Ovary (tissue), 9 donors: ENCODE results near the gene SAE1. TPM values are rescaled to one million over a fixed set of nuclear protein-coding genes. Genes with fewer than 3 reads are reported as not detected.

Experiments
- DNase-seq, 5 donors: peaks; one replicate each; pipeline ENCODE4 v3.0.0-alpha.2; 2019 to 2020
- H3K27ac ChIP-seq, 2 donors: fragments of 200-600 bp; one replicate each; pipeline versions ENCODE4 v1.5.1 to v1.8.0; 2019 to 2022
- H3K27me3 ChIP-seq: fragments of 200-600 bp; one replicate; pipeline ENCODE4 v1.8.0; 2022
- H3K36me3 ChIP-seq: fragments of 200-600 bp; sonication (generic); one replicate; pipeline ENCODE4 v1.5.1; 2019
- H3K4me1 ChIP-seq: one replicate; pipeline ENCODE4 v1.8.1; 2013; ENCODE audit warnings: mild to moderate bottlenecking, moderate library complexity; ENCODE audit not compliant: insufficient read depth
- H3K4me3 ChIP-seq: fragments of 200-600 bp; sonication (generic); one replicate; pipeline ENCODE4 v1.5.1; 2017
- H3K9me3 ChIP-seq, 2 donors: fragments of 200-600 bp in 1 of 2; sonication (generic) in 1 of 2; one replicate each; pipeline versions ENCODE4 v1.5.1 to v1.8.1; 2013 to 2019; ENCODE audit warnings: mild to moderate bottlenecking in 1 of 2, moderate library complexity in 1 of 2
- EP300 ChIP-seq: sonication (generic); formaldehyde crosslinking; IDR thresholded peaks from one replicate; pipeline ENCODE4 v1.6.1; 2017; ENCODE audit warnings: antibody characterized with exemption
- POLR2A ChIP-seq: fragments of 450-650 bp; IDR thresholded peaks from one replicate; pipeline ENCODE4 v1.6.1; 2017; ENCODE audit warnings: antibody characterized with exemption, mild to moderate bottlenecking, moderate library complexity
- WGBS, 3 donors: extraction: QIAGEN DNeasy Blood & Tissue Kit in 1 of 3; methylation state at CpG; one replicate each; pipeline versions ENCODE4 v1.1.5 to v1.1.7; 2013 to 2017; 5-methylcytosine and 5-hydroxymethylcytosine counted together
- intact Hi-C, 4 donors: fragments of 100-400 bp; cut with DNase I; formaldehyde crosslinking; loops; one replicate each; pipeline versions ENCODE4 v1.11.0 to v1.15.1; 2022 to 2023
- polyA plus RNA-seq, 2 donors: library from polyadenylated mRNA; stranded (reverse); fragments of 200-250 nt in 1 of 2; fragments of 350-450 nt in 1 of 2; fragmentation: Illumina TruSeq in 1 of 2; extraction: RNeasy Lipid Tissue Mini Kit (QIAGEN cat#74804) in 1 of 2; gene quantifications; one replicate each; pipeline ENCODE4 v1.2.3, GENCODE V29; 2013 to 2014
- total RNA-seq, 7 donors: library from RNA; depleted of rRNA in 2 of 7; stranded (reverse); fragments of >200 nt in 2 of 7; fragmentation: NEBNext Ultra II Directional in 3 of 7; extraction: Animal tissue kit (Norgen Biotek cat#: 25700) in 3 of 7; gene quantifications; one replicate each; pipeline versions ENCODE4 v1.1.0 to v1.2.4, GENCODE V29; 2016 to 2023
- TF ChIP-seq, protein P1 (sequence below), 3 donors: fragments of 450-650 bp in 2 of 3; fragments of 200-600 bp in 1 of 3; IDR thresholded peaks; one replicate each; pipeline versions ENCODE4 v1.5.1 to v1.8.0; 2016 to 2022; ENCODE audit warnings: antibody characterized with exemption in 3 of 3, mild to moderate bottlenecking in 1 of 3
- donor health status: DM: no; HTN: no; CAD: no; lungs with moderate emphysema.
- donor health status: DM: no; HTN: no; CAD: no.
- donor health status: Bipolar disorder and iron deficiency.
- donor health status: DM: yes; HTN: yes; CAD: no.
- donor health status: DM: no; HTN: no; CAD: no.
- donor health status: DM: yes; HTN: yes; CAD: no.

Gene SAE1
- total and polyA plus RNA-seq, 9 donors: 25.5 to 138 (median 55.6) TPM

DNA sequence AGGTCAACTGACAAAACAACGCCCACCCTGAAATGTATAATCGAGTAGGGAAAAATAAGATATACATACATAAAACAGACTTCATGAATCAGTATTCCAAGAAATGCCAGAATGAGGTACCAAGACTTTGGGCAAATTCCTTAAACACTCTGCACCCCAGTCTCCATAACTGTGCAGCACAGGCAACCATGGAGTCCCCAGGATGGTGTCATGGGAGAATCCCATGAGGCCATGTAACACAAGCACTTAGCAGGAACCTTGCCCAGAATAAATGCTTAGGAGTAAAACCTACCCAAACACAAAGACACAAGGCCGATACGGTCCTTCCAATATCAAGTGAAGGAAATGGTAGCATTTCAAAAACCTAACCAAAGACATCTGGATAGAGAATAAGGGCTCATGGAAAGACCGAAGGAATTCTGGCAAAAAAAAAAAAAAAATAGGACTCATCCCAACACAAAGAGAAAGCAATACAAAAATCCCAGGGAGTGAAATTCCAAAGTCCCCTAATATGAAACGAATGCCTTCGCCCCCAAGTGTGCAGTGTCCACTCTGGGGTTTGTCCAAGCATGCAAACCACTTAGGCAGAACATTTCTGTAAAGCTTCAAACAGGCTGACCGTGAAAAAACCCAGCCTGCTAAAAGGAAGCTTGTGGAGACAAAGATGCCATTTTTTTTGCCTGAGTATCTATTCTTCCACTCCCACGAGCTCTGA lies 28.1 kb upstream of the SAE1 start:
- no peak for DNase-seq
- H3K4me1 ChIP-seq: peaks cover 2% of the 10 kb centered on the region

DNA sequence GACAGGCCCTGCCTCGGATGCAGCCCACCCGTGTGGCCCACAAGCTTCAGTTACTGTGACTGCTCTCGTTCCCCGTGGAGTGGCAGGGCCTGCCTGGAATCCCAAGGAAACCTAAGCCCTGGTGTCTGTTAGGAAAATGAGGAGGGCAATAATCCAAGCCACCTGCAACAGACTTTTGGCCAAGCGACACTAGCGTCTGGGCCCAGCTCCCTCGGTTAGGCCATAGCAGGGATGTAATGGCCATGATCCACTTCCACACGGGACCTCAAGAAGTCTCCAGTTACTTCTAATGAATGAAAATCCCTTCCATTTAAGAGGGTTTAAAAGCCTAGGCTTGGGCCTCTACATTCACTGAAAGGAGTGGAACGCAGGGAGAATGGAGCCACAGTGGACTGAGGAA lies 26.0 kb upstream of the SAE1 start:
- H3K4me3 ChIP-seq: no peak overlapping the region
- WGBS, 3 donors: 79 to 86% (median 81%) methylated on average over 9 of the region's 9 CpGs
- H3K27me3 ChIP-seq: no peaks in the 10 kb centered on the region
- no peaks in the 10 kb centered on the region for H3K36me3 ChIP-seq
- H3K9me3 ChIP-seq: no peaks in the 10 kb centered on the region
- DNase-seq: no peak
- intact Hi-C loops: no loop called here
- no peak for TF ChIP-seq EP300
- no peak for TF ChIP-seq POLR2A
- TF ChIP-seq, protein P1, sequence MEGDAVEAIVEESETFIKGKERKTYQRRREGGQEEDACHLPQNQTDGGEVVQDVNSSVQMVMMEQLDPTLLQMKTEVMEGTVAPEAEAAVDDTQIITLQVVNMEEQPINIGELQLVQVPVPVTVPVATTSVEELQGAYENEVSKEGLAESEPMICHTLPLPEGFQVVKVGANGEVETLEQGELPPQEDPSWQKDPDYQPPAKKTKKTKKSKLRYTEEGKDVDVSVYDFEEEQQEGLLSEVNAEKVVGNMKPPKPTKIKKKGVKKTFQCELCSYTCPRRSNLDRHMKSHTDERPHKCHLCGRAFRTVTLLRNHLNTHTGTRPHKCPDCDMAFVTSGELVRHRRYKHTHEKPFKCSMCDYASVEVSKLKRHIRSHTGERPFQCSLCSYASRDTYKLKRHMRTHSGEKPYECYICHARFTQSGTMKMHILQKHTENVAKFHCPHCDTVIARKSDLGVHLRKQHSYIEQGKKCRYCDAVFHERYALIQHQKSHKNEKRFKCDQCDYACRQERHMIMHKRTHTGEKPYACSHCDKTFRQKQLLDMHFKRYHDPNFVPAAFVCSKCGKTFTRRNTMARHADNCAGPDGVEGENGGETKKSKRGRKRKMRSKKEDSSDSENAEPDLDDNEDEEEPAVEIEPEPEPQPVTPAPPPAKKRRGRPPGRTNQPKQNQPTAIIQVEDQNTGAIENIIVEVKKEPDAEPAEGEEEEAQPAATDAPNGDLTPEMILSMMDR (IDR thresholded peaks at IDR 0.05): no peak
- H3K27ac ChIP-seq: no peak overlapping the region
- peaks cover 2% of the 10 kb centered on the region for H3K4me1 ChIP-seq

More for the DNA sequence above, 28.1 kb upstream of the SAE1 start:
- 46 to 56% (median 47%) methylated on average over 9 of the region's 9 CpGs for WGBS, 3 donors
- intact Hi-C loops: no loop called here
- no peak for TF ChIP-seq POLR2A
- TF ChIP-seq, protein P1 (IDR thresholded peaks at IDR 0.05): no peak
- Histone ChIP-seq H3K36me3 (no peaks in the 10 kb centered on the region), H3K9me3 (no peaks in the 10 kb centered on the region), H3K4me3 (no peak overlapping the region), H3K27ac (no peak overlapping the region), H3K27me3 (no peaks in the 10 kb centered on the region)

DNA sequence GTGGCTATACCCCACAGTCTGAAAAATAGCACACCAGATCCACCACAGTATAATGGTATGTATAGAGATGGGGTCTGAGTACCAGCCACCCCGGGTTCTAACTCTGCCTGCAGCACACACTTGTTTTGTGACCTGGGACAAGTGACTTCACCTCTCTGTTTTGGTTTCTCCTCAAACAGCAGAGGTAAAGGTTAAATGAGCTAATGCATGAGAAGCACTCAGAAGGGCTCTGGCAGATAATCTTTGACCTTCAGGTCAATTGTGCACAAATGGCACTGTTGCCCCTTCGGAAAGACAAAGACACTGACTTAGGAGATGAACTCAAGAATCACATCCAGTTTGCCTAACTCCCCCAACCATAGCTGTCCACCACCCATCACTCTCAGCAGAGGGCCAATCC lies 24.8 kb upstream of the SAE1 start:
- Histone ChIP-seq H3K27me3 (no peaks in the 10 kb centered on the region), H3K4me1 (peaks cover 2% of the 10 kb centered on the region), H3K9me3 (no peaks in the 10 kb centered on the region), H3K36me3 (no peaks in the 10 kb centered on the region), H3K27ac (no peak overlapping the region), H3K4me3 (no peak overlapping the region)
- 50 to 88% (median 71%) methylated on average over 2 of the region's 2 CpGs for WGBS, 3 donors
- DNase-seq: no peak
- TF ChIP-seq POLR2A (no peak), EP300 (no peak)
- TF ChIP-seq, protein P1 (IDR thresholded peaks at IDR 0.05): no peak
- intact Hi-C loops: no loop called here

DNA sequence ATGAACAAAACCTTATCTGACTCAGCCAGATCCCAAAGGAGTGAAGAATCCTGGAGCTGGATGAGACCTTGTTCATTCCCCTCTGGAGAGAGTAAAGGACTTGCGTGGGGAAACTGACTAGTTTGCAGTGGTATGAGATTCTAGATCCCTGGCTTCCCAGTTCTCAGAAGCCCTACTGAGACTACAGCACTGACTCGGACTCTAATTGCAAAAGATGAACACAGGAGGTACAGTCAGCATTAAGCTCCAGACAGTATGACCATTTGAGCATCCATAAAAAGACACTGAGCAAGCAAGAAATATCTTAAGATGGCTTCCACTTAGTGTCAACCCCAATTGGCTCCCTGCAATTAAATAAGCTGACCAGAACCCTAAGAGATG lies 23.8 kb upstream of the SAE1 start:
- H3K36me3 ChIP-seq: no peaks in the 10 kb centered on the region
- H3K9me3 ChIP-seq: no peaks in the 10 kb centered on the region
- intact Hi-C loops: no loop called here
- no peak for DNase-seq
- no peaks in the 10 kb centered on the region for H3K27me3 ChIP-seq
- H3K4me1 ChIP-seq: peaks cover 2% of the 10 kb centered on the region
- 45 to 53% (median 47%) methylated on average over 2 of the region's 2 CpGs for WGBS, 3 donors
- TF ChIP-seq, protein P1 (IDR thresholded peaks at IDR 0.05): no peak
- no peak for TF ChIP-seq POLR2A
- no peak for TF ChIP-seq EP300
- no peak overlapping the region for H3K27ac ChIP-seq
- H3K4me3 ChIP-seq: no peak overlapping the region
